A673 (cell line): ENCODE results near the gene NHLRC1. TPM values are rescaled to one million over a fixed set of nuclear protein-coding genes. Genes with fewer than 3 reads are reported as not detected.

Source experiments
- BruUV-seq: library from RNA; stranded (reverse); fragments of 400-500 nt; replicated peaks from 2 replicates; lab custom pipeline; 2021; lab: Mats Ljungman, UMichigan
- CTCF ChIA-PET: fragments of 300-600 bp; sonication (Branson Sonifier 250); formaldehyde crosslinking; loops from one replicate; lab custom pipeline; 2022; ENCODE audit warnings: antibody characterized with exemption; lab: Charles Lee
- POLR2A ChIA-PET: fragments of 300-600 bp; sonication (Branson Sonifier 250); formaldehyde crosslinking; loops from one replicate; lab custom pipeline; 2022; ENCODE audit warnings: antibody characterized with exemption; ENCODE audit not compliant: low non-redundant PET; lab: Charles Lee
- DNase-seq: peaks from one replicate; pipeline ENCODE4 v3.0.0-alpha.2; 2015; ENCODE audit warnings: low spot score
- H3K27ac ChIP-seq: fragments of 200-600 bp; sonication (generic); 2 replicates; pipeline ENCODE4 v1.5.1; 2016; ENCODE audit warnings: mixed run types, low read depth, mild to moderate bottlenecking, mixed read lengths, antibody characterized with exemption, low read length; ENCODE audit not compliant: poor library complexity, severe bottlenecking
- H3K27me3 ChIP-seq: fragments of 200-600 bp; sonication (generic); replicated peaks from 2 replicates; pipeline ENCODE4 v1.6.1; 2017; ENCODE audit warnings: mixed run types, low read depth, mild to moderate bottlenecking, mixed read lengths, antibody characterized with exemption, low read length; ENCODE audit not compliant: insufficient read depth, poor library complexity
- H3K36me3 ChIP-seq: fragments of 200-600 bp; sonication (generic); 2 replicates; pipeline ENCODE4 v1.6.1; 2016; ENCODE audit warnings: mixed run types, mild to moderate bottlenecking, mixed read lengths, antibody characterized with exemption, low read length; ENCODE audit not compliant: insufficient read depth, poor library complexity, severe bottlenecking
- H3K4me1 ChIP-seq: fragments of 200-600 bp; sonication (generic); 2 replicates; pipeline ENCODE4 v1.6.1; 2017; ENCODE audit warnings: mixed run types, mild to moderate bottlenecking, mixed read lengths, antibody characterized with exemption, low read length; ENCODE audit not compliant: insufficient read depth, poor library complexity, severe bottlenecking
- H3K4me3 ChIP-seq: fragments of 200-600 bp; sonication (generic); 2 replicates; pipeline ENCODE4 v1.5.1; 2016; ENCODE audit warnings: low read depth, mixed run types, mild to moderate bottlenecking, mixed read lengths, low read length; ENCODE audit not compliant: poor library complexity, severe bottlenecking
- H3K9me3 ChIP-seq: fragments of 200-600 bp; sonication (generic); 2 replicates; pipeline ENCODE4 v1.6.1; 2016; ENCODE audit warnings: mixed run types, low read depth, mild to moderate bottlenecking, mixed read lengths, antibody characterized with exemption, low read length; ENCODE audit not compliant: poor library complexity, severe bottlenecking
- EZH2 ChIP-seq: fragments of 200-600 bp; sonication (generic); IDR thresholded peaks from 2 replicates; pipeline ENCODE4 v1.6.1; 2017; ENCODE audit warnings: borderline replicate concordance, low read depth, mild to moderate bottlenecking, mixed read lengths, antibody characterized with exemption, low read length; ENCODE audit not compliant: poor library complexity, severe bottlenecking
- intact Hi-C: fragments of 100-400 bp; cut with micrococcal nuclease; formaldehyde crosslinking; loops from one replicate; pipeline ENCODE4 v1.10.0; 2022; ENCODE audit not compliant: unreplicated experiment
- total RNA-seq: library from RNA; stranded (reverse); gene quantifications from 2 replicates; pipeline ENCODE4 v1.2.3, GENCODE V29; 2021
- TF ChIP-seq, protein P1 (sequence below): fragments of 300-800, 200-600 bp; sonication (generic); conservative IDR thresholded peaks from 2 replicates; pipeline ENCODE4 v1.5.1; 2017; ENCODE audit warnings: low read depth, mild to moderate bottlenecking, antibody characterized with exemption, low read length, moderate library complexity, mixed read lengths

Gene NHLRC1
- total RNA-seq, 1 experiment from 2014 or later, result 4.3 TPM

GRCh38 chr6:18139935-18140621 lies 17.6 kb upstream of the NHLRC1 start:
- intact Hi-C loops, result no loop called here
- H3K4me1 ChIP-seq, result peaks cover 16% of the 10 kb centered on the region
- H3K9me3 ChIP-seq, result no peaks in the 10 kb centered on the region
- no peak overlapping the region for H3K27ac ChIP-seq
- DNase-seq, result no peak
- TF ChIP-seq EZH2, result no peak
- TF ChIP-seq, protein P1, sequence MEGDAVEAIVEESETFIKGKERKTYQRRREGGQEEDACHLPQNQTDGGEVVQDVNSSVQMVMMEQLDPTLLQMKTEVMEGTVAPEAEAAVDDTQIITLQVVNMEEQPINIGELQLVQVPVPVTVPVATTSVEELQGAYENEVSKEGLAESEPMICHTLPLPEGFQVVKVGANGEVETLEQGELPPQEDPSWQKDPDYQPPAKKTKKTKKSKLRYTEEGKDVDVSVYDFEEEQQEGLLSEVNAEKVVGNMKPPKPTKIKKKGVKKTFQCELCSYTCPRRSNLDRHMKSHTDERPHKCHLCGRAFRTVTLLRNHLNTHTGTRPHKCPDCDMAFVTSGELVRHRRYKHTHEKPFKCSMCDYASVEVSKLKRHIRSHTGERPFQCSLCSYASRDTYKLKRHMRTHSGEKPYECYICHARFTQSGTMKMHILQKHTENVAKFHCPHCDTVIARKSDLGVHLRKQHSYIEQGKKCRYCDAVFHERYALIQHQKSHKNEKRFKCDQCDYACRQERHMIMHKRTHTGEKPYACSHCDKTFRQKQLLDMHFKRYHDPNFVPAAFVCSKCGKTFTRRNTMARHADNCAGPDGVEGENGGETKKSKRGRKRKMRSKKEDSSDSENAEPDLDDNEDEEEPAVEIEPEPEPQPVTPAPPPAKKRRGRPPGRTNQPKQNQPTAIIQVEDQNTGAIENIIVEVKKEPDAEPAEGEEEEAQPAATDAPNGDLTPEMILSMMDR, result no peak
- BruUV-seq, result no TSS peak
- CTCF ChIA-PET, result no interaction called here
- H3K27me3 ChIP-seq, result no peaks in the 10 kb centered on the region
- POLR2A ChIA-PET, result no interaction called here
- H3K4me3 ChIP-seq, result no peak overlapping the region
- H3K36me3 ChIP-seq, result peaks cover under 1% of the 10 kb centered on the region

- CTCF ChIA-PET, result no interaction called here
- no peaks in the 10 kb centered on the region for H3K36me3 ChIP-seq
Observed at GRCh38 chr6:18138906-18139305, 16.4 kb upstream of the NHLRC1 start.

DNA sequence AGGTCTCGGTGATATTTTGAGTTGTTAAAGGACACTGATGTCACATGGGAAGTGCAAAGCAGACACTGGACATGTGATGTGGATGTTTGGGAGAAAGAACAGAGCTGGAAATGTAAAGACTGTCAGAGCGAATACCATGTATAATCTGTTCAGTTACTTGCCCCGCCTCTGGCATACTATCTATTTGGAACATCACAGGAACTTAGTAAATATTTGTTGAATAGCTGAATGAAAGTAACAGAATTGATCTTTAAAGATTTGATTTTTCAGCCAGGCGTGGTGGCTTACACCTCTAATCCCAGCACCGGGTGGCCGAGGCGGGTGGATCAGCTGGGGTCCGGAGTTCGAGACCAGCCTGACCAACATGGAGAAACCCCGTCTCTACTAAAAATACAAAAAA lies 13.8 kb upstream of the NHLRC1 start:
- Histone ChIP-seq H3K27me3 (no peaks in the 10 kb centered on the region), H3K9me3 (no peaks in the 10 kb centered on the region), H3K36me3 (no peaks in the 10 kb centered on the region), H3K4me1 (no peaks in the 10 kb centered on the region), H3K4me3 (no peak overlapping the region), H3K27ac (no peak overlapping the region)
- POLR2A ChIA-PET, result no interaction called here
- BruUV-seq, result no TSS peak
- intact Hi-C loops, result no loop called here
- CTCF ChIA-PET, result no interaction called here
- DNase-seq, result no peak
- TF ChIP-seq EZH2, result no peak
- TF ChIP-seq, protein P1, result no peak

More at GRCh38 chr6:18138906-18139305, 16.4 kb upstream of the NHLRC1 start:
- no peak overlapping the region for H3K27ac ChIP-seq
- TF ChIP-seq, protein P1, result no peak
- no peak for TF ChIP-seq EZH2
- no TSS peak for BruUV-seq
- no peaks in the 10 kb centered on the region for H3K27me3 ChIP-seq
- H3K4me3 ChIP-seq, result no peak overlapping the region
- H3K9me3 ChIP-seq, result no peaks in the 10 kb centered on the region
- no peak for DNase-seq
- intact Hi-C loops, result no loop called here
- POLR2A ChIA-PET, result no interaction called here
- H3K4me1 ChIP-seq, result peaks cover 16% of the 10 kb centered on the region
